GM12892 (cell line): Measurements from ENCODE around the gene GAL.

Source experiments
- POLR2A ChIP-seq: IDR thresholded peaks from 2 replicates; pipeline ENCODE4 v1.6.1; 2011; ENCODE audit warnings: low read depth, low read length, control low read depth
- POLR2AphosphoS5 ChIP-seq: IDR thresholded peaks from 2 replicates; pipeline ENCODE4 v1.6.1; 2011; ENCODE audit warnings: low read depth, low read length, control low read depth
- TAF1 ChIP-seq: IDR thresholded peaks from 2 replicates; pipeline ENCODE4 v1.6.1; 2011; ENCODE audit warnings: low read depth, mild to moderate bottlenecking, control low read depth, low read length, borderline replicate concordance

DNA sequence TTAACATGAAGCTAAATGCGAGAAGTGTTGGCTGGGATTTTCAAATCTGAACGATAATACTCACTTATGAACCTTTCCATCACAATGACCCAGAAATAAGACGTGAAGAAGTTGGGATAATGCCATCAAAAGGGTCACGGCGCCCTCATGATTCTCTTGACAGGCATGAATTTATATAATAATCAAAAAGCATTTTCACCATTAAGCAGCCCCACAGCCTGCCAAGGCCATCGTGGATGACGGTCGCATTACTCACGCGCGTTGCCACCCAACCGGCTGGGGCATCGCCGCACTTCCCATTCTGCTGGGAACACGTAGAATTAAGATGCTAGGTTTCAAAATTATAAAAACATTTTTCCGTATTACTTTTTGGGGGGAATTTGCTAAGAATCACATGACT lies 18.9 kb upstream of the GAL start:
- TF ChIP-seq POLR2A (no peak), POLR2AphosphoS5 (no peak), TAF1 (no peak)
